Endothelial cell of umbilical vein (primary cell): ENCODE measurements around the gene KMT5B. TPM values are rescaled to one million over a fixed set of nuclear protein-coding genes. Genes with fewer than 3 reads are reported as not detected.

ENCODE experiments used
- BruUV-seq: library from RNA; stranded (reverse); fragments of 400-500 nt; replicated peaks from 2 replicates; lab custom pipeline; 2021; lab: Mats Ljungman, UMichigan
- CTCF ChIA-PET: fragments of 300-600, 350-600 bp; sonication (Branson Sonifier 250); formaldehyde crosslinking; loops from one replicate; lab custom pipeline; 2021; ENCODE audit warnings: antibody characterized with exemption, inconsistent platforms; lab: Charles Lee
- POLR2A ChIA-PET: fragments of 300-600, 350-600 bp; sonication (Branson Sonifier 250); formaldehyde crosslinking; loops from one replicate; lab custom pipeline; 2021; ENCODE audit warnings: antibody characterized with exemption, inconsistent platforms; lab: Charles Lee
- DNase-seq: peaks from one replicate; pipeline ENCODE4 v3.0.0-alpha.2; 2011; ENCODE audit warnings: low read depth, low spot score
- FAIRE-seq: peaks from 2 replicates; lab custom pipeline; 2011; peaks lifted over from hg19 to GRCh38; lab: Jason Lieb, UNC
- H2AFZ ChIP-seq: 2 replicates; pipeline ENCODE4 v1.6.0; 2012; ENCODE audit warnings: low read depth, low read length, control low read depth, inconsistent platforms
- H3K27ac ChIP-seq: 2 replicates; pipeline ENCODE4 v1.5.1; 2011; ENCODE audit warnings: low read depth, mild to moderate bottlenecking, control low read depth, low read length, moderate library complexity; ENCODE audit not compliant: insufficient read depth
- H3K27me3 ChIP-seq, 2 experiments: 2 replicates each; pipeline versions ENCODE4 v1.6.0 to v1.6.1; 2011; ENCODE audit warnings: low read length in 2 of 2, mixed read lengths in 1 of 2; ENCODE audit not compliant: control insufficient read depth in 2 of 2, insufficient read depth in 2 of 2
- H3K36me3 ChIP-seq, 2 experiments: 2 replicates in 1 of 2; 3 replicates in 1 of 2; pipeline ENCODE4 v1.5.1; 2011; ENCODE audit warnings: low read length in 2 of 2, mild to moderate bottlenecking in 1 of 2, moderate library complexity in 1 of 2; ENCODE audit not compliant: control insufficient read depth in 2 of 2, insufficient read depth in 2 of 2; ENCODE audit errors: extremely low read depth in 1 of 2
- H3K4me1 ChIP-seq: 3 replicates; pipeline ENCODE4 v1.5.1; 2011; ENCODE audit warnings: mild to moderate bottlenecking, low read length; ENCODE audit not compliant: control insufficient read depth, insufficient read depth; ENCODE audit errors: extremely low read depth
- H3K4me2 ChIP-seq: 2 replicates; pipeline ENCODE4 v1.6.1; 2011; ENCODE audit warnings: low read length, control low read depth, mixed read lengths; ENCODE audit not compliant: insufficient read depth
- H3K4me3 ChIP-seq, 3 experiments: fragments of 200-600 bp in 1 of 3; sonication (generic), shearing (Covaris generic) in 1 of 3; replicated peaks in 1 of 3; 2 replicates each; pipeline ENCODE4 v1.5.1; 2011 to 2016; ENCODE audit warnings: control low read depth in 3 of 3, low read length in 3 of 3, mild to moderate bottlenecking in 2 of 3, inconsistent platforms in 1 of 3, low read depth in 1 of 3, moderate library complexity in 1 of 3; ENCODE audit not compliant: insufficient read depth in 1 of 3
- H3K79me2 ChIP-seq: 2 replicates; pipeline ENCODE4 v1.6.0; 2012; ENCODE audit warnings: low read length, inconsistent platforms; ENCODE audit not compliant: control insufficient read depth, insufficient read depth
- H3K9ac ChIP-seq: replicated peaks from 2 replicates; pipeline ENCODE3; 2011; ENCODE audit warnings: low read length, control low read depth; ENCODE audit not compliant: insufficient read depth; ENCODE audit errors: extremely low read depth
- H3K9me1 ChIP-seq: replicated peaks from 3 replicates; pipeline ENCODE4 v1.6.0; 2011; ENCODE audit warnings: mild to moderate bottlenecking, low read length; ENCODE audit not compliant: control insufficient read depth, insufficient read depth; ENCODE audit errors: extremely low read depth
- H3K9me3 ChIP-seq: replicated peaks from 2 replicates; pipeline ENCODE4 v1.5.1; 2012; ENCODE audit warnings: low read length, inconsistent platforms; ENCODE audit not compliant: control insufficient read depth, insufficient read depth
- H4K20me1 ChIP-seq: replicated peaks from 2 replicates; pipeline ENCODE3; 2011; ENCODE audit warnings: mild to moderate bottlenecking, low read length; ENCODE audit not compliant: control insufficient read depth, insufficient read depth; ENCODE audit errors: extremely low read depth
- EZH2 ChIP-seq: IDR thresholded peaks from 2 replicates; pipeline ENCODE4 v1.6.1; 2012; ENCODE audit warnings: borderline replicate concordance, low read depth, mild to moderate bottlenecking, moderate library complexity, low read length, inconsistent platforms; ENCODE audit not compliant: severe bottlenecking
- FOS ChIP-seq: IDR thresholded peaks from 2 replicates; pipeline ENCODE4 v1.6.1; 2011; ENCODE audit warnings: mild to moderate bottlenecking, low read length, moderate library complexity, borderline replicate concordance; ENCODE audit not compliant: insufficient read depth
- GATA2 ChIP-seq: IDR thresholded peaks from 2 replicates; pipeline ENCODE4 v1.7.0; 2011; ENCODE audit warnings: low read depth, mild to moderate bottlenecking, moderate library complexity, mixed read lengths, low read length; ENCODE audit not compliant: insufficient read length, insufficient read depth
- JUN ChIP-seq: IDR thresholded peaks from 2 replicates; pipeline ENCODE4 v1.6.1; 2011; ENCODE audit warnings: borderline replicate concordance, low read depth; ENCODE audit not compliant: insufficient read length, insufficient read depth
- MYC ChIP-seq: IDR thresholded peaks from one replicate; pipeline ENCODE4 v1.6.1; 2011; ENCODE audit warnings: mild to moderate bottlenecking, low read depth, low read length
- POLR2A ChIP-seq: IDR thresholded peaks from 2 replicates; pipeline ENCODE4 v1.6.1; 2012; ENCODE audit warnings: low read depth, mild to moderate bottlenecking, control low read depth, low read length
- POLR2AphosphoS5 ChIP-seq: IDR thresholded peaks from 2 replicates; pipeline ENCODE4 v1.6.1; 2012; ENCODE audit warnings: low read depth, mild to moderate bottlenecking, control low read depth, low read length, moderate library complexity; ENCODE audit not compliant: insufficient read depth
- dilution Hi-C: fragments of 300-500 bp; cut with MboI; formaldehyde crosslinking; loops from one replicate; pipeline ENCODE4 v1.15.0; 2019; ENCODE audit warnings: low sequenced_read_pairs; ENCODE audit not compliant: extremely low pct_ligation_motif_present
- intact Hi-C: fragments of 100-400 bp; cut with micrococcal nuclease; formaldehyde crosslinking; loops from one replicate; pipeline ENCODE4 v1.10.0; 2022
- polyA plus RNA-seq, 4 experiments: library from polyadenylated mRNA; depleted of rRNA in 3 of 4; stranded (reverse) in 3 of 4; unstranded in 1 of 4; fragments of >200 nt; gene quantifications; 2 replicates each; pipeline versions ENCODE4 v1.2.1 to v1.2.3, GENCODE V29; 2011 to 2012; ENCODE audit warnings: missing spikeins in 1 of 4
- total RNA-seq: library from RNA; stranded (reverse); gene quantifications from 2 replicates; pipeline ENCODE4 v1.2.3, GENCODE V29; 2021
- TF ChIP-seq, protein P1 (sequence below): IDR thresholded peaks from 2 replicates; pipeline ENCODE4 v1.6.1; 2011; ENCODE audit not compliant: insufficient read depth, insufficient read length
- TF ChIP-seq, protein P2 (sequence below), 2 donors: IDR thresholded peaks; 1 replicate in 1 of 2; 2 replicates in 1 of 2; pipeline ENCODE4 v1.5.1; 2011; ENCODE audit warnings: low read length in 2 of 2, mild to moderate bottlenecking in 2 of 2, moderate library complexity in 2 of 2, control low read depth in 1 of 2, inconsistent platforms in 1 of 2, low read depth in 1 of 2; ENCODE audit not compliant: insufficient read depth in 1 of 2; ENCODE audit errors: extremely low read depth in 1 of 2

The KMT5B gene
- total and polyA plus RNA-seq, 2 donors (not counting 3 experiments of a cell fraction or from before 2014, with no cell fraction given): 10.1 to 36.3 TPM

GRCh38 chr11:68122936-68123539, 90.1 kb downstream of the KMT5B start:
- Histone ChIP-seq H3K79me2 (peaks cover 3% of the 10 kb centered on the region), H3K27ac (no peak overlapping the region), H3K4me2 (no peak overlapping the region), H2AFZ (no peak overlapping the region), H3K9ac (no peak overlapping the region), H3K4me3 (no peak overlapping the region), H4K20me1 (no peaks in the 10 kb centered on the region), H3K27me3 (no peaks in the 10 kb centered on the region), H3K9me3 (no peaks in the 10 kb centered on the region), H3K9me1 (no peaks in the 10 kb centered on the region), H3K4me1 (peaks cover 8% of the 10 kb centered on the region), H3K36me3 (no peaks in the 10 kb centered on the region)
- ChIA-PET POLR2A (no interaction called here), CTCF (no interaction called here)
- BruUV-seq: no TSS peak
- DNase-seq (no peak), FAIRE-seq (no peak)
- dilution Hi-C loops (no loop called here), intact Hi-C loops (loop anchor here (5.0 kb wide), 1 partner anchor 84 kb away; no protein-coding TSS in a partner anchor)
- TF ChIP-seq POLR2A: no peak
- TF ChIP-seq MYC: no peak
- TF ChIP-seq, protein P1, sequence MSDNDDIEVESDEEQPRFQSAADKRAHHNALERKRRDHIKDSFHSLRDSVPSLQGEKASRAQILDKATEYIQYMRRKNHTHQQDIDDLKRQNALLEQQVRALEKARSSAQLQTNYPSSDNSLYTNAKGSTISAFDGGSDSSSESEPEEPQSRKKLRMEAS: no peak
- no peak for TF ChIP-seq FOS
- TF ChIP-seq POLR2AphosphoS5: no peak
- no peak for TF ChIP-seq EZH2
- TF ChIP-seq JUN: no peak
- TF ChIP-seq, protein P2, sequence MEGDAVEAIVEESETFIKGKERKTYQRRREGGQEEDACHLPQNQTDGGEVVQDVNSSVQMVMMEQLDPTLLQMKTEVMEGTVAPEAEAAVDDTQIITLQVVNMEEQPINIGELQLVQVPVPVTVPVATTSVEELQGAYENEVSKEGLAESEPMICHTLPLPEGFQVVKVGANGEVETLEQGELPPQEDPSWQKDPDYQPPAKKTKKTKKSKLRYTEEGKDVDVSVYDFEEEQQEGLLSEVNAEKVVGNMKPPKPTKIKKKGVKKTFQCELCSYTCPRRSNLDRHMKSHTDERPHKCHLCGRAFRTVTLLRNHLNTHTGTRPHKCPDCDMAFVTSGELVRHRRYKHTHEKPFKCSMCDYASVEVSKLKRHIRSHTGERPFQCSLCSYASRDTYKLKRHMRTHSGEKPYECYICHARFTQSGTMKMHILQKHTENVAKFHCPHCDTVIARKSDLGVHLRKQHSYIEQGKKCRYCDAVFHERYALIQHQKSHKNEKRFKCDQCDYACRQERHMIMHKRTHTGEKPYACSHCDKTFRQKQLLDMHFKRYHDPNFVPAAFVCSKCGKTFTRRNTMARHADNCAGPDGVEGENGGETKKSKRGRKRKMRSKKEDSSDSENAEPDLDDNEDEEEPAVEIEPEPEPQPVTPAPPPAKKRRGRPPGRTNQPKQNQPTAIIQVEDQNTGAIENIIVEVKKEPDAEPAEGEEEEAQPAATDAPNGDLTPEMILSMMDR (IDR thresholded peaks at IDR 0.05; ENCODE audit: extremely low read depth in 1 of 2, insufficient read depth in 1 of 2, low read depth in 1 of 2, low read length in 2 of 2): no peak
- TF ChIP-seq GATA2: no peak
